ENCODE data around the gene ADCY2. TPM values are rescaled to one million over a fixed set of nuclear protein-coding genes. Genes with fewer than 3 reads are reported as not detected.

The ADCY2 gene
- total and polyA plus RNA-seq, 9 donors: 4.0 to 22.8 (median 8.3) TPM

- H3K27me3 ChIP-seq: no peaks in the 10 kb centered on the region
- no peaks in the 10 kb centered on the region for H3K4me1 ChIP-seq (ENCODE audit: insufficient read depth)
- H3K9me3 ChIP-seq: no peaks in the 10 kb centered on the region
- intact Hi-C loops (cut with DNase I): no loop called here
- DNase-seq: no peak
- no peak overlapping the region for H3K27ac ChIP-seq
- H3K36me3 ChIP-seq: no peaks in the 10 kb centered on the region
- H3K4me3 ChIP-seq: no peak overlapping the region
- 80 to 86% (median 85%) methylated on average over 5 of the region's 5 CpGs for WGBS, 3 donors
- no peak for TF ChIP-seq EP300 (IDR thresholded peaks at IDR 0.05)
- TF ChIP-seq POLR2A (IDR thresholded peaks at IDR 0.05): no peak
- TF ChIP-seq CTCF (IDR thresholded peaks at IDR 0.05): no peak
Observed at GRCh38 chr5:7589800-7590199, 193.9 kb downstream of the ADCY2 start.

GRCh38 chr5:7592910-7593309, 197.0 kb downstream of the ADCY2 start:
- DNase-seq: no peak
- Histone ChIP-seq H3K27ac (no peak overlapping the region), H3K27me3 (no peaks in the 10 kb centered on the region), H3K4me1 (ENCODE audit: insufficient read depth) (no peaks in the 10 kb centered on the region), H3K36me3 (no peaks in the 10 kb centered on the region), H3K9me3 (no peaks in the 10 kb centered on the region), H3K4me3 (no peak overlapping the region)
- intact Hi-C loops (cut with DNase I): no loop called here
- WGBS, 3 donors: 60 to 61% (median 61%) methylated on average over 6 of the region's 6 CpGs
- TF ChIP-seq POLR2A (IDR thresholded peaks at IDR 0.05) (no peak), EP300 (IDR thresholded peaks at IDR 0.05) (no peak), CTCF (IDR thresholded peaks at IDR 0.05) (no peak)

DNA sequence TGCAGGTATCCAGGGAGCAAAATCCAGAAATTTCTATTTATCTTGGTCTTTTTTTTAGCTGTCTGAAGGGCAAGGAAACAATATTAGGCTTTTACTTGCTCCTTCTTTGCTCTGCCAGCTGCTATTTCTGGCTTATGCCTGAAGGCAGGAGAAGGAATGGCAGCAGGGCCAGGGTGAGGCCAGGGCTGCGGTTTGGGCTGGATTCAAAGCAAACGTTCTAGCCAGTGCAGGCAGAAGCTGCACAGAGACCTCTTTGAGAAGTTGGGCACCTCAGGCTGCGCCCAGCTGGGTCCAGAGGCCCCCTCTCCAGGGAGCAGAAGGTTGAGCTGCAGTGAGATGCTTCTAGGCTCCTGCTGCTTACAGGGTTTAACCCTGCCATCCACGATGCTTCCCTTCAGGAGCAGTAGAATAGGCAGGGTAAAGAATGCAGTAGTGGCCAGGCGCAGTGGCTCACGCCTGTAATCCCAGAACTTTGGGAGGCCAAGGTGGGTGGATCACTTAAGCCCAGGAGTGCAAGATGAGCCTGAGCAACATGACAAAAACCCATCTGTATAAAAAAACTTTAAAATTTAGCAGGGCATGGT, 201.2 kb downstream of the ADCY2 start:
- H3K9me3 ChIP-seq: peaks cover 0 to 3% of the 10 kb centered on the region in 2 donors
- intact Hi-C loops (cut with DNase I): no loop called here
- no peak for TF ChIP-seq EP300 (IDR thresholded peaks at IDR 0.05)
- no peak for TF ChIP-seq CTCF (IDR thresholded peaks at IDR 0.05)
- TF ChIP-seq POLR2A (IDR thresholded peaks at IDR 0.05): no peak
- no peaks in the 10 kb centered on the region for H3K27me3 ChIP-seq
- no peak overlapping the region for H3K27ac ChIP-seq
- WGBS, 3 donors: 54 to 79% (median 62%) methylated on average over 6 of the region's 6 CpGs
- no peaks in the 10 kb centered on the region for H3K4me1 ChIP-seq (ENCODE audit: insufficient read depth)
- DNase-seq: no peak
- H3K4me3 ChIP-seq: no peak overlapping the region
- no peaks in the 10 kb centered on the region for H3K36me3 ChIP-seq

DNA sequence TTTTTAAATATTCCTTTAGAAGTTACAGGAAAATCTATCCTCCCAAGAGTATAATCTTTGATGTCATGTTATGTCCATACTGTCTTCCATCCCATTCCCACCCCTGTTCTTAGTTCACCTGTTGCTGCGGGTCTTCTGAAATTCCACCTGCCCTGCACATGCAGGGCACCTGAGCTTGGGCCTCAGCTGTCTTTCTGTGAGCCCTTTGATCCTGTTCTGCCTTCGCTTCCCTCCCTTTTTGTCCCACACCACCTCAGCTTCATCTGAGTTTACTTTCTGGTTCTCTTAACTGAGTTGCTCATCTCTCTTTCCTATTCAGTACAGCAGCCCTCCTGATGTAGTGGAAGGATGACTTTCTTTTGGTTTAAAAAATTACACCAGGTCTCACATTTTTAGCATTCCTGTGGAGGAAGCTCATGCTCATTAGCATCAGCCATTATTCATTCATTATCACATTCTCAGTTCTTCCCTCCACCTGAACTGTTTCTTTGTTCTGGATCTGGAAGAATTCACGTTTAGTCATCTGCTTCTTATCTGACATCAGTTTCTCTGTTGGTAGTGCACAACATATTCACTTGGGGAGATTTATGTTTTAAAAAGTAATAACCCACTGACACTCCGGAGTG, 211.0 kb downstream of the ADCY2 start:
- H3K27me3 ChIP-seq: no peaks in the 10 kb centered on the region
- intact Hi-C loops (cut with DNase I): no loop called here
- TF ChIP-seq POLR2A (IDR thresholded peaks at IDR 0.05): no peak
- TF ChIP-seq CTCF (IDR thresholded peaks at IDR 0.05): no peak
- TF ChIP-seq EP300 (IDR thresholded peaks at IDR 0.05): no peak
- H3K4me1 ChIP-seq (ENCODE audit: insufficient read depth): no peaks in the 10 kb centered on the region
- H3K4me3 ChIP-seq: no peak overlapping the region
- H3K9me3 ChIP-seq: no peaks in the 10 kb centered on the region
- 45 to 56% (median 47%) methylated on average over 4 of the region's 4 CpGs for WGBS, 3 donors
- no peaks in the 10 kb centered on the region for H3K36me3 ChIP-seq
- no peak for DNase-seq
- no peak overlapping the region for H3K27ac ChIP-seq
